Amniotic stem cell (primary cell): ENCODE measurements around the gene HOXA1.

ENCODE experiments used
- DNase-seq: peaks from one replicate; lab custom pipeline; 2025; lab: John Stamatoyannopoulos, UW

The HOXA1 gene

GRCh38 chr7:27092819-27093110, 3.0 kb downstream of the HOXA1 start:
- DNase-seq: no peak

DNA sequence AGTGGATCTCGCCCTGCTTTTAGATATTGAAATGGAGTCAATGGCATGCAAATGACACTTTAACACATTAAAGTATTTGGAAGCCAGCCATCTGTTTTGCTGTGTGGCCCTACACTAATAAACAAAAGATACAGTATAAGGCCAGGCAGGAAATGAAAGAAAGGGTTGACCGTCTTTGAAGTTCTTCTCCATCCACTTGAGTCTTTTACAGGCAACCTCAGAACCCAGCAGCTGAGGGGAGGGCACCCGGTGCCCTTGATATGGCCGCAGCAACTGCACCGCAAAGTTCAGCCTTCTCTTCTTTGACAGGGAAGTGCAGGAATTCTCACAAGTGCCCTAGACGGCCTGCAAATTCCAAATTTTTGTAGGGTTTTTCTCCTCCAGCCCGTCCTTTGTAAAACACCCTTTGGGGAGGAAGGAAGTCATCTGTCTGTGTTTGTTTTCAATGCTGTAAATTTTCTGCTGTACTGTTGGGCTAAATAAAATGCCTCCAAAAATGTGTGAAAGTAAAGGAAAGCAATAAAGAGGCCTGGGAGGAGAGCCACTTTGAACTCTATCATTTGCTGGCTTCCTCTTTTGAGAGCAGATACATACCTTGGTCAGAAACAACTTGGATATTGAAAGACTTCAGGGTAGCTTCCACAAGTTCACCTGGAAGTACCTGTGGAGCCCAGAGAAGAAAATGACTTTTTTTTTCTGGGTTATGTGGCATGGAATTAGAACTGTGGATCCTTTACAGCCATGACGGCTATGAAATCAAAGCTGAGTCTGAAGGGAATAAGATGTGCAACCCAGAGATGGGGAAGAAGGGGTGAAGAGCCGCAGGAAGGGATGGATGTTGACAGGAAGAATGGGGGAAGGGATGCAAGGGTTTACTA, 3.6 kb downstream of the HOXA1 start:
- DNase-seq: no peak

- no peak for DNase-seq
Measured at GRCh38 chr7:27091105-27091504, 4.7 kb downstream of the HOXA1 start.

DNA sequence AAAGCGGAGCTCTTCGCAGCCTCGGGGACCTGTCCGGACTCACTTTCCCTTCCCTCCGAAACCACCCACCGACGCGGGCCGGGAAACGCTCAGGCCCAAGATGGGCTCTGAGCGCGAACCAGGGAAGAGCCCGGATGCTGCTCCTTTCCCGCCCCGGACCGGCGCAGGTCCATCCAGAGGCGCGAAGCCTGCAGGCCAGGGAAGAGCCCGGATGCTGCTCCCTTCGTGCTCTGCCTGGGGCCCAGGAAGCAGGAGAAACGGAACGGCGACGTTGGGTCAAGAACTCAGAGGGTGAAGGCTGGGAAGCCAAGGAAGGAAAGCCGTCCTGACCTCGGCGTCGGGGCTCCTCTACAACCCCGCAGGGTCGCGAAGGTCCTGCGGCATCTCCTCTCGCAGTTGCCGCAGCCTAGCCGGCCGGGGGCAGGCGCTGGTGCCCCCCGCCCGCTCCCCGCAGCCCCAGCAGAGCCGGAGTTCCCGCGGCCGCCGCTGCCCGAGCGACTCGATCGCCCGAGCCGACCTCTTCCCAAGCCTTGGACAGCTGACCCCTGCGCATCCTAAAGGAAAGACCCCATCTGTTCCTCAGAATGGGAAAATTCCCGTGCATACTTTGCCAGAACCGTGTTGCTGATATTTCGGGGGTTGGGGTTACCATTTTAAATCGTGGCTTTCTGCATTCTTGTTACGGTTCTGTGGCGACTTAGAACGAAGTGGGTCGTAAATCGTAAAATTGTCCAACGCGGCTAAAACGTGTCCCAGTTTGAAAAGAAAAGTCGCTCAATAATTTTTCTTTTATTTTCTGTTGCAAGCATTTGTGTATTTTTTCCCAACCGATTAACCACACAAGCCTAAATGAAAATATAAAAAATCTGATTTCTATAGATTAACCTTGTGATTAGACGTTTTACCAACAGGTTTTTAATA, 7.5 kb downstream of the HOXA1 start:
- DNase-seq: no peak

- no peak for DNase-seq
Measured at GRCh38 chr7:27083646-27084045, 12.2 kb downstream of the HOXA1 start.

DNA sequence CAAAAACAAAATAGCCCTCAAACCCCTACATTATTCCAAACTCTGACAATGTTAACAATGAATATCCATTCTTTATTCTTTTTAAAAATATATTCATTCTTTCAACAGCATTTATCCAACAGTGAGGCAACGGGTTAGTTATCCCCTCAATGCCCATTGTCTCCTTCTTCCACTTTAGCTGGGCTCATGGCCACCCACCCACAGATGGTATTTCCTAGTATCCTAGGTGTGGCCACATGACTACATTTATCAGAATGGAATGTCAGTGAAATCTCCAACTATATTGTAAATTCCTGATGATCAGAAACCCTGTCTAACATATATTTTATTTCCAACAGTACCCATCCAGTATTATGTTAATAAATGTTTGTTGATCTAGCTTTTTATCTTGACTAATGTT, 13.6 kb downstream of the HOXA1 start:
- no peak for DNase-seq

DNA sequence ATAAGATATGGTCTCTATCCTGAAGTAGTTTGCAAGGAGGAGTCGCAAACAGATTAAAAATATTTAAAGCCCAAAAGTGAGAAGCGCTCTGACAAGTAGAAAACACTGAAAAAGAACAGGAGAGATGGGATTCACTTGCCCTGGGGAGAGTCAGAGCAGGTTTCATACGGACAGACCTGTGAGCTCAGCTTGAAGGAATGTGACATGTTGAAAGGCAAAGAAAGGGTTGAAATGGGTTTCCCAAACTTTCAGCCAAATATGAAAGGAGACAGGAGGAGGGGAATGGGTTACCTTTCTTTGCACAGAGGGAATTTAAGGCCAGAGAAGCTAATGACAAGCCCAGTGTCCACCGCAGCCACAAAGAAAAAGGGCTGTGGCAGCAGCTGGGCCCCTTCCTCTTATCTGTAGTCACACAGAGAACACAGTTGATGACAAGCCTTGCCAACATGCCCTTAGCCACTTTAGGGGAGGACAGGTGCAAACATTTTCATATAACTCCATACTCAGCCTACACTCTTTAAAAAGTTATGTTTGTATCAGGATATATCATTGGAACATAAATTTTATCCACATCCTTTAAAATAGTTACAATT, 14.9 kb downstream of the HOXA1 start:
- DNase-seq: no peak

- DNase-seq: no peak
Measured at GRCh38 chr7:27079234-27079975, 16.4 kb downstream of the HOXA1 start.

DNA sequence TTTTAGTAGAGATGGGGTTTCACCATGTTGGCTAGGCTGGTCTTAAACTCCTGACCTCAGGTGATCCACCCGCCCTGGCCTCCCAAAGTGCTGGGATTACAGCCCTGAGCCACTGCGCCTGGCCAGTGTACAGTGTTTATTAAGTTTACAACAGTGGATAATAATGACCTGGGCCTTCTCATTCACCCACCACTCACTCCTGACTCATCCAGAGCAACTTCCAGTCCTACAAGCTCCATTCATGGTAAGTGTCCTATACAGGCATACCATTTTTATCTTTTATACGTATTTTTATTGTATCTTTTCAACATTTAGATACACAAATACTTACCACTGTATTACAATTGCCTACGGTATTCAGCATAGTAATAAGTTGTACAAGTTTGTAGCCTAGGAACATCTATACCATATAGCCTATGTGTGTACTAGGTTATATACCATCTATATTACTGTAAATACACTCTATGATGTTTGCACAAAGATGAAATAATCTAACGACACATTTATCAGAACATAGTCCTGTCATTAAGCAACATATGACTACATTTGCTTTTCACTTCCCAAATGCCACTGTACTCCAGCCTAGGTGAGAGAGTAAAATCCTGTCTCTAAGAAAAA, 17.1 kb downstream of the HOXA1 start:
- no peak for DNase-seq

DNA sequence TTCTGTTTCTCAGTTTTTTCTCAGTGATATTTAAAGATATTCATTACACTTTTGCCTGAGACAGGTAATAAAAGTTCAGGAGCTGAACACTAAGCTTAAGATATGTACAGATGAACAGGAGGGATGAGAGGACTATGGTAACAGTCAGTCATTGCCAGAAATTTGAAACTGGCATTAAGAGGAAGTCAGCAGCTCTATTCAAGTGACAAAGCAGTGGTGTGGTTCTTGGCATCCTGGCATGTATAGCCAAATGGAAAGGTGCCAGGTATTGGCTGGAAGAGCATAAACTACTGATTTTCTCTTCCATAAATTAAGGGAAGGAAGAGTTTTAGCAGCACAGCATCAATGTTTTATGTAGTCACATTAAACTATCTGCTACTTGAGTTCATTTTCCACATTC, 22.7 kb downstream of the HOXA1 start:
- DNase-seq: no peak

GRCh38 chr7:27071622-27072390, 24.0 kb downstream of the HOXA1 start:
- DNase-seq: no peak

DNA sequence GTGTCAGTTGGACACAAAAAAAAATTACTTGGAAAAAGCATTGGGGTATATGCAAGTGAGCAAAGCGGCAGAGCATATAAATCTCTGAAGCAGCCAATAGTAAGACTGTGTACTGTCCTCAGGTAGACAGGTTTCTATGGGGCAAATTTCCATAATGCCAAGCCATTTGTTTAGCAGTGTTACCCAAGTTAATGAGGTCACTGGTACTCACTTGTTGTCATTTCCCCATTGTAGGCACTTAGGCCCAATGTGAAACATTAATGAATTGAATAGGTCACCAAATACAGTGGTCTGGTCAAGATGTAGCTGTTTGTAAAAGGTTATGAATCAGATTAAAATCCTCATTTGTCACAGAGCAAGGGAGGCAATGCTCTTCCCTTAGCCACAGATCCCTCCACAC, 27.5 kb downstream of the HOXA1 start:
- DNase-seq: no peak

DNA sequence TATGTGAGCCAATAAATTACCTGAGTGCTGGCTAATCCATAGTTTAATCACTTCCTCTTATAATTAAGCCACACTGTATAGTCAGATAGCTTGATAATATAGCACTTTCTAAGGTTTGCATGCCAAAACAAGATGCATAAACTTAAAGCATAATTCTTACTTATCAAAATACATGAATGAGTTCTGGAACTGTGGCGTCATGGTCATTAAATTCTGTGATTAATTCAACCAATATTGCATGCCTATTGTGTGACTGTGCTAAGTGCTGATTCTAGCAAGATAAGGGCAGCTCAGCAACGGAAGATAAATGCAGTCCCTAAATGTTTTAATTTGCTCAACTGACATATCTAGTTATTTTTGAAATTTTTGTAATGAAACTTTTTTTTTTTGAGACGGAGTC, 29.7 kb downstream of the HOXA1 start:
- DNase-seq: no peak

GRCh38 chr7:27065709-27066108, 30.1 kb downstream of the HOXA1 start:
- no peak for DNase-seq

- no peak for DNase-seq
Measured at GRCh38 chr7:27064661-27065060, 31.1 kb downstream of the HOXA1 start.

GRCh38 chr7:27064159-27064558, 31.6 kb downstream of the HOXA1 start:
- DNase-seq: no peak

DNA sequence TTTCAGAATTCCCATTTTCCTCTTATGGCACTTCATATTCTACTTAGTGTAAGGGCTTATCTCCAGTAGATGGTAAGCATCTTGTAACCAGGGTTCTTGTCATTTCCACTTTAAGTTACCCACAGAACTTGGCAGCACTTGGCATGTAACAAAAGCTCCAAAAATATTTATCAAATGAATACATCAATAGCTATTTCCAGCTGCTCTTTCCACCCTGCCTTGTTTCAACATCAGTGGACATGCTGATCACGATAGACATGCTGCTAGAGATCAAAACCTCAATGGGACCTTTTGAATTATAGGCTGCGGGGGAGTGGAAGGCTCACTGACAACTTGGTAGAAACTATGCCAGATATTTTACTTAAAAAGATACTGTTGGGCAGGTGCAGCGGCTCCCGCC, 32.9 kb downstream of the HOXA1 start:
- no peak for DNase-seq

DNA sequence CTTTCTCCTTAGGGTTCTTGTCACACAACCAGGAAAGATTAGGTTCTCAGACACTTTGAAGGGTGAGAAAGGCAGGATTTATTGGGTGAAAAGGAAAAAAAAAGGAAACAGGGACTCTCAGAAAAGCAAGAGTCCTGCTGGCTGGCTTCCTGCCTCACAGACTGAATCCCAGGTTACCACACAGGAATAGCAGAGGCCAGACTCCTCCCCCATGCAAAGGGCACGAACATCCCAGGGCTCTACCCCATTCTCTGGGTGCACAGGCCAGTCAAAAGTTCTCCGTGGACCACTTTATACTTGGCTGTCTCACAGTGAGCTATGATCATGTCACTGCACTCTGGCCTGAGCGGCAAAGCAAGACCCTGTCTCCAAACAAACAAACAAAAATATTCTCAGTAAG, 42.6 kb downstream of the HOXA1 start:
- DNase-seq: no peak

GRCh38 chr7:27051451-27051850, 44.3 kb downstream of the HOXA1 start:
- DNase-seq: no peak

GRCh38 chr7:27048438-27048837, 47.4 kb downstream of the HOXA1 start:
- DNase-seq: no peak
